Activated naive CD4-positive, alpha-beta T cell treated with anti-CD3 and anti-CD28 coated beads, Interleukin-2, amount 10 ng/mL, durations not matched to agents 7 days and 5 days (primary cell): ENCODE measurements around the gene CHD3.

Experiments
- CTCF ChIA-PET: fragments of 350-600 bp; sonication (Branson Sonifier 250); formaldehyde crosslinking; loops from one replicate; lab custom pipeline; 2021; ENCODE audit warnings: antibody characterized with exemption; lab: Charles Lee
- DNase-seq: peaks from one replicate; pipeline ENCODE4 v3.0.0-alpha.2; 2020
- H3K27ac Mint-ChIP-seq: one replicate; pipeline ENCODE4 v1.8.0; 2021; ENCODE audit warnings: mild to moderate bottlenecking, moderate library complexity, mixed read lengths
- H3K27me3 Mint-ChIP-seq: one replicate; pipeline ENCODE4 v1.8.0; 2021; ENCODE audit warnings: mild to moderate bottlenecking, mixed read lengths
- H3K36me3 Mint-ChIP-seq: one replicate; pipeline ENCODE4 v1.8.0; 2021; ENCODE audit warnings: mixed read lengths
- H3K4me1 Mint-ChIP-seq: one replicate; pipeline ENCODE4 v1.8.0; 2021; ENCODE audit warnings: mixed read lengths
- H3K4me3 Mint-ChIP-seq: one replicate; pipeline ENCODE4 v1.8.0; 2021; ENCODE audit warnings: mild to moderate bottlenecking, moderate library complexity, mixed read lengths
- H3K9me3 Mint-ChIP-seq: one replicate; pipeline ENCODE4 v1.8.0; 2021; ENCODE audit warnings: mixed read lengths

The CHD3 gene

DNA sequence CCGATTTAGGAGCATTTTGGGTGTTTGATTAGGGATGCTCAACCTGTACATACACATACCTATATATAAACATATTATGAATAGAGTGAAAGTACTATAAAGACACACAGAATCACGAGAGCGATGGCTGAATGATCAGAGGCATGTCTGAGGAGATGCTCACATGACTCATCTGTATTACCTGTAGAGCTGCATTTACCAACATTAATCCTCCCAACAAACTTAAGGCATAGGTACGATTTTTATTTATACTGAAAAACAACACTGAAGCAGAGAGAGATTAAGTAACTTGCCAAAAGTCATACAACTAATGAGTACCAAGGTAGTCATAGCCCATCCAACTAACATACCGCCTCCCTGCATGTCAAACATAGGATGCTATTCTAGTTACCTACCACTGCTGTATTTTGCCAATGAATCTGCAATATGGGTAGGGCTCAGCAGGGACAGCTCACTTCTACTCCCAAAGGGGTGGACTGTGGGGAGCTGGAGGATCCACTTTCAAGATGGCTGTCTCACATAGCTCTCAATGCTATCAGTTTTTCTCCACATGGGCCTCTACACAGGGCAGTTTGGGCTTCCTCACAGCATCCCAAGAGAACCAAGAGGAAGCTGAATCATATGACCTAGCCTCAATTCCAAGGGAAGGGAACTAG is 23.5 kb upstream of the CHD3 start:
- CTCF ChIA-PET: interaction anchor here (0.6 to 9.5 kb wide), 8 partner anchors 10 to 221 kb away, joined by 3 to 120 read pairs (median 3); no protein-coding TSS in a partner anchor
- no peaks in the 10 kb centered on the region for H3K9me3 Mint-ChIP-seq
- H3K4me1 Mint-ChIP-seq: peaks cover 29% of the 10 kb centered on the region
- no peaks in the 10 kb centered on the region for H3K27me3 Mint-ChIP-seq
- no peak overlapping the region for H3K4me3 Mint-ChIP-seq
- peaks cover 15% of the 10 kb centered on the region for H3K36me3 Mint-ChIP-seq
- H3K27ac Mint-ChIP-seq: no peak overlapping the region
- DNase-seq: no peak

DNA sequence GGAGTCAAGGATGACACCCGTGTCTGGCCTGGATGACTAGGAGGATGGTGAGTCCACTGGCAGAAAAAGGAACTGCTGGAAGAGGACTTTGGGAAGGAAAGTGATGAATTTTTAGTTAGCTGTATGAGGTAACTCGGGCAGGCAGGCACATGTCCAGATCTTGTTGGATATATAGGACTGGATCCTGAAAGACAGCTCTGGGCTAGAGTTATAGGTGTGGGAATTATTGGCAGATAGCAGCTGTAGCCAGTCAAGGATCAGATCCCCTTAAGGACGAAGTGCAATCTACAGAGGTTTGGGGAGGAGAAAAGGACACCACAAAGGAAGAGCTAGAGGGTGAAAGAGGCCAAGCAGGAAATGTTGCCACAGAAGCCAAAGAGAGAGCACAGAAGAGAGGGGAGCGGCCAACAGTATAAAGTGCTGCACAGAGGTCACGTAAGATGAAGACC is 20.7 kb upstream of the CHD3 start:
- H3K9me3 Mint-ChIP-seq: no peaks in the 10 kb centered on the region
- CTCF ChIA-PET: interaction anchor here (1.5 to 2.7 kb wide), 3 partner anchors 15 to 129 kb away, joined by 4 to 9 read pairs (median 5); no protein-coding TSS in a partner anchor

GRCh38 chr17:7873051-7873450 is 15.5 kb upstream of the CHD3 start:
- CTCF ChIA-PET: interaction anchor here (1.7 kb wide), 1 partner anchor 40 kb away, joined by 5 read pairs; no protein-coding TSS in a partner anchor
- peaks cover 13% of the 10 kb centered on the region for H3K4me1 Mint-ChIP-seq
- peaks cover 18% of the 10 kb centered on the region for H3K36me3 Mint-ChIP-seq
- no peak overlapping the region for H3K27ac Mint-ChIP-seq
- DNase-seq: no peak
- H3K9me3 Mint-ChIP-seq: no peaks in the 10 kb centered on the region
- H3K4me3 Mint-ChIP-seq: no peak overlapping the region
- no peaks in the 10 kb centered on the region for H3K27me3 Mint-ChIP-seq

More for the DNA sequence above, 20.7 kb upstream of the CHD3 start:
- Mint-ChIP-seq H3K27me3 (no peaks in the 10 kb centered on the region), H3K4me1 (peaks cover 27% of the 10 kb centered on the region), H3K4me3 (peak overlapping the region; percentile 30), H3K36me3 (peaks cover 20% of the 10 kb centered on the region), H3K27ac (peak overlapping the region; percentile 20)
- peak; percentile 35 for DNase-seq

- Mint-ChIP-seq H3K4me3 (no peak overlapping the region), H3K36me3 (peaks cover 18% of the 10 kb centered on the region), H3K9me3 (no peaks in the 10 kb centered on the region), H3K27me3 (no peaks in the 10 kb centered on the region), H3K4me1 (no peaks in the 10 kb centered on the region), H3K27ac (no peak overlapping the region)
- CTCF ChIA-PET: interaction anchor here (0.6 to 1.8 kb wide), 3 partner anchors 10 to 57 kb away, joined by 3 read pairs; no protein-coding TSS in a partner anchor
- DNase-seq: no peak
Observed at GRCh38 chr17:7875804-7876370, 12.7 kb upstream of the CHD3 start.

GRCh38 chr17:7878234-7878633 is 10.4 kb upstream of the CHD3 start:
- H3K27ac Mint-ChIP-seq: no peak overlapping the region
- CTCF ChIA-PET: no interaction called here

GRCh38 chr17:7880076-7880868 is 8.3 kb upstream of the CHD3 start:
- no peak overlapping the region for H3K27ac Mint-ChIP-seq
- peaks cover 2% of the 10 kb centered on the region for H3K36me3 Mint-ChIP-seq
- no peaks in the 10 kb centered on the region for H3K27me3 Mint-ChIP-seq
- no peak for DNase-seq
- peaks cover 2% of the 10 kb centered on the region for H3K4me1 Mint-ChIP-seq
- CTCF ChIA-PET: interaction anchor here (0.5 kb wide), 1 partner anchor 15 kb away, joined by 4 read pairs; no protein-coding TSS in a partner anchor
- H3K4me3 Mint-ChIP-seq: no peak overlapping the region
- H3K9me3 Mint-ChIP-seq: no peaks in the 10 kb centered on the region

More at GRCh38 chr17:7878234-7878633, 10.4 kb upstream of the CHD3 start:
- Mint-ChIP-seq H3K27me3 (no peaks in the 10 kb centered on the region), H3K4me3 (no peak overlapping the region), H3K9me3 (no peaks in the 10 kb centered on the region), H3K4me1 (no peaks in the 10 kb centered on the region), H3K36me3 (peaks cover 12% of the 10 kb centered on the region)
- DNase-seq: no peak

DNA sequence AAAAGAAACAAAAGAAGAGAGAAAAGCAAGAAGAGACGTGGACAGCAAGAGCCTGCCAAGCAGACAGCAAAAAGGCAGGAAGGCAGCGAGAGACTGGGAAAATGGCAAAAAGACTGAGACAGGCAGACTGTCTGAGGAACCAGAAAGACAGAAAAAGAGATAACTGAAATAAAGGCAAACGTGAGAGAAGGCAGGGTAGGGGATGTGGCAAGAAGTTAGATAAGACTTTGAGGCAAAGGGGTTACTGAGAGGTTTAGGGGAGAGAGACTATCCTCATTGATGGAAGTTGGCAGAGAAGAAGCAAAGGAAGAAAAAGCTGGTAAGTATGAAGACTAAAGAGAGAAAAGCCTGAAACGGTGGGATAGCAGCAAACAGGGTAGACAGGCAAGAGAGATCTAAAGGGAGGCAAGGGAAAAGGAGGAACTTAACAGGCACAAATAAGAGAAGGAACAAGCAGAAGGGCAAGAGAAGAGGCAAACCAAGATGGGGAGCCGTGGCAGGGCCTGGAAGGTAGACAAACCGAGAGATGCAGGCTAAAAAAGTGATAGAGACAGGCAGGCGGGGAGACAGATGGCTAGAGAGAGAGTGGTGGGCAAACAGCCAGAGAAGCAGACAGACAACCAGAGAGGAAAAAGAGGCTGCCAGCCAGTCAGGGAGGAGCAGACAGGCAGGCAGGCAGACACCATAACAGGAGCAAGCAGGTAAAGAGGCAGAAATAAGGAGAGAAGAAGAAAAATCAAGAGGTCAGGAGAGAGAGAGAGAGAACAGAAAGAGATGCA is 7.1 kb upstream of the CHD3 start:
- no peaks in the 10 kb centered on the region for H3K27me3 Mint-ChIP-seq
- no peak overlapping the region for H3K4me3 Mint-ChIP-seq
- H3K36me3 Mint-ChIP-seq: peaks cover 7% of the 10 kb centered on the region
- CTCF ChIA-PET: no interaction called here
- no peaks in the 10 kb centered on the region for H3K9me3 Mint-ChIP-seq
- H3K4me1 Mint-ChIP-seq: peaks cover 5% of the 10 kb centered on the region
- no peak overlapping the region for H3K27ac Mint-ChIP-seq
- DNase-seq: no peak

- Mint-ChIP-seq H3K4me1 (peaks cover 8% of the 10 kb centered on the region), H3K27me3 (no peaks in the 10 kb centered on the region)
Observed at GRCh38 chr17:7882068-7882467, 6.5 kb upstream of the CHD3 start.

DNA sequence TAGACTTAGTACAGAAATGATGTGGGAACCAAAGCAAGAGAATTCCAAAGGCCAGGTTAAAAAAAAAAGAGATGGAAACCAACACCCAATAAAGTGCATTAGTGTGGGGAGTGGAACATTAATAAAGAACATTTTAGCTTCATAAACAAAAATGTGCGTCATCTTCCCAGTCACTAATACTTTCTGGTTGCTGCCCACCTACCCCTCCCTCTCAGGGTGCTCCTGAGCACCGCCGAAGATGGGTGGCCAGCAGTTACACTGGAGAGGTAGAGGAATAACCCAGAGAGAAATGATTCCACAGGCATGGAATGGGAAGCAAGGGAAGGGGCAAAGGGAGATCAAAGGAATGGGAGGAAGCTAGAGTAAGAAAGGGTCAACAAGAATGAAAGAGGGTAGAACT is 6.0 kb upstream of the CHD3 start:
- no peaks in the 10 kb centered on the region for H3K9me3 Mint-ChIP-seq
- CTCF ChIA-PET: interaction anchor here (0.9 to 2.2 kb wide), 4 partner anchors 13 to 19 kb away, joined by 3 to 9 read pairs (median 4); no protein-coding TSS in a partner anchor
- H3K27me3 Mint-ChIP-seq: no peaks in the 10 kb centered on the region
- no peak overlapping the region for H3K4me3 Mint-ChIP-seq
- peaks cover 6% of the 10 kb centered on the region for H3K36me3 Mint-ChIP-seq
- DNase-seq: no peak
- H3K4me1 Mint-ChIP-seq: peaks cover 8% of the 10 kb centered on the region
- no peak overlapping the region for H3K27ac Mint-ChIP-seq

More at GRCh38 chr17:7882068-7882467, 6.5 kb upstream of the CHD3 start:
- Mint-ChIP-seq H3K27ac (no peak overlapping the region), H3K9me3 (no peaks in the 10 kb centered on the region), H3K36me3 (peaks cover 8% of the 10 kb centered on the region), H3K4me3 (no peak overlapping the region)
- CTCF ChIA-PET: interaction anchor here (1.2 to 2.2 kb wide), 2 partner anchors 13 to 19 kb away, joined by 3 to 9 read pairs; no protein-coding TSS in a partner anchor
- DNase-seq: no peak

- DNase-seq: peak; percentile 54
- Mint-ChIP-seq H3K27me3 (no peaks in the 10 kb centered on the region), H3K27ac (peak overlapping the region; percentile 88), H3K4me1 (peaks cover 8% of the 10 kb centered on the region), H3K9me3 (no peaks in the 10 kb centered on the region), H3K36me3 (peaks cover 6% of the 10 kb centered on the region), H3K4me3 (peak overlapping the region; percentile 71)
- CTCF ChIA-PET: interaction anchor here (0.6 to 2.2 kb wide), 3 partner anchors 15 to 196 kb away, joined by 3 to 9 read pairs (median 3); partner anchors contain the start of gene WRAP53
Observed at GRCh38 chr17:7883781-7884386, 4.7 kb upstream of the CHD3 start.

DNA sequence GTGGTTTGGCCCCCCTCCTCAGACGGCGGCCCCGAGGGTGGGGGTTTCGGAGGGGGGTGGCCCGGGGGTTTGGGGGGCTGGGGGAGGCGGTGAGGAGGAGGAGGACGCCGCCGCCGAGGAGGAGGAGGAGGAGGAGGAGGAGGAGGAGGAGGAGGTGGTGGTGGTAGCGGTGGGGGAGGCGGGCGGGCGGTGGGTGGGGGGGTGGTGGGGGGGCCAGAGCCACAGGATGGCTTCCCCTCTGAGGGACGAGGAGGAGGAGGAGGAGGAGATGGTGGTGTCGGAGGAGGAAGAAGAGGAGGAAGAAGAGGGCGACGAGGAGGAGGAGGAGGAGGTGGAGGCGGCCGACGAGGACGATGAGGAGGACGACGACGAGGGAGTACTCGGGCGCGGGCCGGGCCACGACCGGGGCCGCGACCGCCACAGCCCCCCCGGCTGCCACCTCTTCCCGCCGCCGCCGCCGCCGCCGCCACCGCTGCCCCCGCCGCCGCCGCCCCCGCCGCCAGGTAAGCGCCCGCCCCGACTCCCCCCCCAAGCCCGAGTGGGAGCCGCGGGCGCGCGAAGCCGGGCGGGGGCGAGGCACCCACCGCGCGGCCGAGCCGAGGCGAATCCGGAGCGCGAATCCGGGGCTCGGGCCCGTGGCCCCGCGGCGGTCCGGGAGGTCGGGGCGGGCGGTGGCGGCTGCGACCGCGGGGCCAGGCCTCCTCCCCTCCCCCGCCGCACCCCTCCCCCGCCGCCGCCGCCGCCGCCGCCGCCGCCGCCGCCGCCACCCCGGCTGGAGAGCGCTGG is 3.8 kb upstream of the CHD3 start:
- Mint-ChIP-seq H3K9me3 (no peaks in the 10 kb centered on the region), H3K4me3 (peak overlapping the region; percentile 72), H3K36me3 (peaks cover 11% of the 10 kb centered on the region), H3K4me1 (peaks cover 8% of the 10 kb centered on the region), H3K27ac (peak overlapping the region; percentile 84), H3K27me3 (no peaks in the 10 kb centered on the region)
- CTCF ChIA-PET: no interaction called here
- DNase-seq: peak; percentile 49

- Mint-ChIP-seq H3K4me3 (peak overlapping the region; percentile 60), H3K9me3 (no peaks in the 10 kb centered on the region), H3K27ac (peak overlapping the region; percentile 78), H3K36me3 (peaks cover 19% of the 10 kb centered on the region), H3K4me1 (peaks cover 14% of the 10 kb centered on the region), H3K27me3 (no peaks in the 10 kb centered on the region)
- CTCF ChIA-PET: interaction anchor here (1.0 to 1.5 kb wide), 4 partner anchors 9 to 104 kb away, joined by 3 to 5 read pairs (median 3); no protein-coding TSS in a partner anchor
- peak; percentile 60 for DNase-seq
Observed at GRCh38 chr17:7885367-7886226, 3.0 kb upstream of the CHD3 start.
